Pancreas (tissue), 10 donors: ENCODE data around the gene CDC42BPA. TPM values are rescaled to one million over a fixed set of nuclear protein-coding genes. Genes with fewer than 3 reads are reported as not detected.

Experiments
- ATAC-seq, 4 donors: fragments of 200-7000 bp; cut with Tn5 transposase; one replicate each; pipeline versions ENCODE4 v1.8.0 to v1.9.1; 2020; ENCODE audit warnings: mild to moderate bottlenecking in 4 of 4, moderate library complexity in 4 of 4
- DNase-seq, 6 donors: peaks; one replicate each; pipeline ENCODE4 v3.0.0-alpha.2; 2020
- FAIRE-seq: peaks from 2 replicates; lab custom pipeline; 2012; peaks lifted over from hg19 to GRCh38; lab: Jason Lieb, UNC
- H3K27ac ChIP-seq, 4 donors: fragments of 200-600 bp; sonication (generic); 1 replicate in 3 of 4; 2 replicates in 1 of 4; pipeline versions ENCODE4 v1.5.0 to v1.8.0; 2020
- H3K27me3 ChIP-seq, 4 donors: fragments of 200-600 bp; one replicate each; pipeline ENCODE4 v1.8.0; 2021
- H3K36me3 ChIP-seq, 3 donors: fragments of 200-600 bp; sonication (generic) in 1 of 3; one replicate each; pipeline versions ENCODE4 v1.5.0 to v1.8.0; 2020 to 2021
- H3K4me1 ChIP-seq, 3 donors: fragments of 200-600 bp; one replicate each; pipeline ENCODE4 v1.8.0; 2021
- H3K4me3 ChIP-seq, 4 donors: fragments of 200-600 bp; sonication (generic) in 2 of 4; one replicate each; pipeline versions ENCODE4 v1.5.0 to v1.8.0; 2020 to 2021
- H3K9me3 ChIP-seq, 4 donors: fragments of 200-600 bp; one replicate each; pipeline ENCODE4 v1.8.0; 2021
- CTCF ChIP-seq, 4 donors: fragments of 200-600 bp; sonication (generic) in 3 of 4; IDR thresholded peaks; one replicate each; pipeline versions ENCODE4 v1.5.0 to v1.8.0; 2021; ENCODE audit warnings: antibody characterized with exemption in 4 of 4
- WGBS, 2 donors: extraction: QIAGEN DNeasy Blood & Tissue Kit; methylation state at CpG; one replicate each; pipeline ENCODE4 v1.1.7; 2013; 5-methylcytosine and 5-hydroxymethylcytosine counted together
- intact Hi-C, 3 donors: fragments of 100-400 bp; cut with DNase I; formaldehyde crosslinking; loops; one replicate each; pipeline versions ENCODE4 v1.11.1 to v1.14.2; 2022
- polyA plus RNA-seq, 2 donors: library from polyadenylated mRNA; stranded (reverse); fragments of 200-250 nt; gene quantifications; one replicate each; pipeline ENCODE4 v1.2.3, GENCODE V29; 2013
- total RNA-seq, 6 donors: library from RNA; stranded (reverse); fragmentation: NEBNext Ultra II Directional in 4 of 6; extraction: Animal tissue kit (Norgen Biotek cat#: 25700) in 4 of 6; gene quantifications; one replicate each; pipeline versions ENCODE4 v1.2.1 to v1.2.4, GENCODE V29; 2021 to 2023
- donor health status: healthy with polysubstance abuse.
- donor health status: DM: no; HTN: no; CAD: no; lungs with moderate emphysema.
- donor health status: DM: no; HTN: no; CAD: no.
- donor health status: control.
- donor health status: control.
- donor health status: Bipolar disorder and iron deficiency.
- donor health status: DM: yes; HTN: yes; CAD: no.
- donor health status: DM: no; HTN: no; CAD: no.
- donor health status: DM: no; HTN: no; CAD: no.
- donor health status: DM: yes; HTN: yes; CAD: no.

The CDC42BPA gene
- total and polyA plus RNA-seq, 8 donors: 5.3 to 22.5 (median 16.5) TPM

GRCh38 chr1:227059076-227059475 lies 259.2 kb downstream of the CDC42BPA start:
- H3K4me1 ChIP-seq: no peaks in the 10 kb centered on the region
- WGBS, 2 donors: 94 to 95% methylated on average over 4 of the region's 4 CpGs
- no peak for FAIRE-seq
- H3K36me3 ChIP-seq: no peaks in the 10 kb centered on the region
- H3K27ac ChIP-seq: no peak overlapping the region
- no peaks in the 10 kb centered on the region for H3K27me3 ChIP-seq
- no peak overlapping the region for H3K4me3 ChIP-seq
- H3K9me3 ChIP-seq: no peaks in the 10 kb centered on the region
- DNase-seq: no peak
- no peak for TF ChIP-seq CTCF (IDR thresholded peaks at IDR 0.05)
- ATAC-seq: no peak
- intact Hi-C loops: no loop called here

GRCh38 chr1:227058321-227058751 lies 260.0 kb downstream of the CDC42BPA start:
- no peak for ATAC-seq
- no peaks in the 10 kb centered on the region for H3K36me3 ChIP-seq
- DNase-seq: no peak
- FAIRE-seq: no peak
- TF ChIP-seq CTCF (IDR thresholded peaks at IDR 0.05): no peak
- WGBS, 2 donors: 94 to 98% methylated on average over 5 of the region's 5 CpGs
- no peak overlapping the region for H3K27ac ChIP-seq
- intact Hi-C loops: no loop called here
- H3K4me1 ChIP-seq: no peaks in the 10 kb centered on the region
- no peaks in the 10 kb centered on the region for H3K27me3 ChIP-seq
- H3K4me3 ChIP-seq: no peak overlapping the region
- H3K9me3 ChIP-seq: no peaks in the 10 kb centered on the region

- TF ChIP-seq CTCF (IDR thresholded peaks at IDR 0.05): no peak
- H3K9me3 ChIP-seq: no peaks in the 10 kb centered on the region
- no peaks in the 10 kb centered on the region for H3K27me3 ChIP-seq
- FAIRE-seq (no peak), DNase-seq (no peak), ATAC-seq (no peak)
- H3K4me1 ChIP-seq: no peaks in the 10 kb centered on the region
- no peak overlapping the region for H3K27ac ChIP-seq
- intact Hi-C loops: no loop called here
- H3K4me3 ChIP-seq: no peak overlapping the region
- no peaks in the 10 kb centered on the region for H3K36me3 ChIP-seq
Observed at GRCh38 chr1:227049253-227049652, 269.0 kb downstream of the CDC42BPA start.

- Histone ChIP-seq H3K9me3 (no peaks in the 10 kb centered on the region), H3K4me1 (peaks cover 0 to 6% (median 0%) of the 10 kb centered on the region in 3 donors), H3K27me3 (no peaks in the 10 kb centered on the region), H3K4me3 (no peak overlapping the region), H3K27ac (no peak overlapping the region), H3K36me3 (no peaks in the 10 kb centered on the region)
- FAIRE-seq: no peak
- DNase-seq: no peak
- WGBS, 2 donors: 84 to 87% methylated on average over 5 of the region's 5 CpGs
- no peak for TF ChIP-seq CTCF (IDR thresholded peaks at IDR 0.05)
- intact Hi-C loops: no loop called here
- no peak for ATAC-seq
Observed at GRCh38 chr1:227043755-227044154, 274.5 kb downstream of the CDC42BPA start.

GRCh38 chr1:227042292-227042691 lies 276.0 kb downstream of the CDC42BPA start:
- Histone ChIP-seq H3K36me3 (no peaks in the 10 kb centered on the region), H3K27ac (no peak overlapping the region), H3K4me1 (peaks cover 0 to 6% (median 0%) of the 10 kb centered on the region in 3 donors), H3K27me3 (no peaks in the 10 kb centered on the region), H3K4me3 (no peak overlapping the region), H3K9me3 (no peaks in the 10 kb centered on the region)
- no peak for TF ChIP-seq CTCF (IDR thresholded peaks at IDR 0.05)
- FAIRE-seq (no peak), ATAC-seq (no peak), DNase-seq (no peak)
- intact Hi-C loops: no loop called here
- WGBS, 2 donors: 67 to 69% methylated on average over 3 of the region's 3 CpGs
